GM10248 (cell line): ENCODE results near the gene WDR73.

Experiments used
- CTCF ChIA-PET: fragments of 300-600 bp; sonication (Branson Sonifier 250); formaldehyde crosslinking; extraction: SDS; loops from one replicate; lab custom pipeline; 2021; ENCODE audit warnings: antibody characterized with exemption; lab: Yijun Ruan, JAX
- POLR2A ChIA-PET: fragments of 350-650 bp; sonication (Branson Sonifier 250); formaldehyde crosslinking; extraction: SDS; loops from one replicate; lab custom pipeline; 2020; ENCODE audit warnings: antibody characterized with exemption; lab: Yijun Ruan, JAX
- DNase-seq: peaks from one replicate; pipeline ENCODE4 v3.0.0; 2012; ENCODE audit errors: extremely low spot score
- CTCF ChIP-seq: IDR thresholded peaks from 2 replicates; pipeline ENCODE4 v1.5.1; 2012; ENCODE audit warnings: mild to moderate bottlenecking, low read depth; ENCODE audit errors: extremely low read depth, missing control alignments, control extremely low read depth

The WDR73 gene

GRCh38 chr15:84621358-84621979 lies 32.6 kb downstream of the WDR73 start:
- no peak for TF ChIP-seq CTCF
- POLR2A ChIA-PET = no interaction called here
- CTCF ChIA-PET = interaction anchor here (1.2 to 2.3 kb wide), 5 partner anchors 10 to 33 kb away, joined by 3 to 8 read pairs (median 6); no protein-coding TSS in a partner anchor
- DNase-seq = no peak

- no peak for TF ChIP-seq CTCF
- ChIA-PET POLR2A (no interaction called here), CTCF (interaction anchor here (1.2 to 2.3 kb wide), 7 partner anchors 11 to 308 kb away, joined by 3 to 8 read pairs (median 4); no protein-coding TSS in a partner anchor)
- DNase-seq = no peak
These were observed 33.5 kb downstream of the WDR73 start for GRCh38 chr15:84620626-84621025.

- CTCF ChIA-PET = interaction anchor here (1.0 kb wide), 1 partner anchor 17 kb away, joined by 4 read pairs; no protein-coding TSS in a partner anchor
- no peak for DNase-seq
- no peak for TF ChIP-seq CTCF
- POLR2A ChIA-PET = no interaction called here
These were observed 37.8 kb downstream of the WDR73 start for GRCh38 chr15:84616235-84616634.

GRCh38 chr15:84611631-84612030 lies 42.5 kb downstream of the WDR73 start:
- TF ChIP-seq CTCF = no peak
- ChIA-PET CTCF (interaction anchor here (1.8 kb wide), 1 partner anchor 13 kb away, joined by 5 read pairs; no protein-coding TSS in a partner anchor), POLR2A (no interaction called here)
- no peak for DNase-seq

GRCh38 chr15:84609818-84610525 lies 44.1 kb downstream of the WDR73 start:
- no peak for DNase-seq
- POLR2A ChIA-PET = no interaction called here
- CTCF ChIA-PET = interaction anchor here (0.9 to 2.7 kb wide), 6 partner anchors 8 to 49 kb away, joined by 3 to 8 read pairs (median 4); no protein-coding TSS in a partner anchor
- TF ChIP-seq CTCF = no peak

- ChIA-PET CTCF (interaction anchor here (0.8 to 2.7 kb wide), 6 partner anchors 10 to 50 kb away, joined by 3 to 8 read pairs (median 4); no protein-coding TSS in a partner anchor), POLR2A (no interaction called here)
These were observed 45.3 kb downstream of the WDR73 start for GRCh38 chr15:84608707-84609284.

More at GRCh38 chr15:84608707-84609284, 45.3 kb downstream of the WDR73 start:
- no peak for TF ChIP-seq CTCF
- no peak for DNase-seq
